ENCODE measurements around the gene GJA3. TPM values are rescaled to one million over a fixed set of nuclear protein-coding genes. Genes with fewer than 3 reads are reported as not detected.
"Not testable (repeated sequence)": the region's sequence is repeated elsewhere in the genome, so short reads cannot be mapped to it uniquely, and the experiment has no call there.

The GJA3 gene
- total RNA-seq, 1 donor from 2014 or later: 0.05 TPM

- intact Hi-C loops (cut with micrococcal nuclease): not testable (repeated sequence)
These were observed 7.6 kb downstream of the GJA3 start for GRCh38 chr13:20153290-20153689.

- intact Hi-C loops (cut with micrococcal nuclease): no loop called here
These were observed 9.2 kb downstream of the GJA3 start for GRCh38 chr13:20151612-20152011.

GRCh38 chr13:20151016-20151415 lies 9.8 kb downstream of the GJA3 start:
- intact Hi-C loops (cut with micrococcal nuclease): no loop called here

GRCh38 chr13:20150561-20150960 lies 10.3 kb downstream of the GJA3 start:
- intact Hi-C loops (cut with micrococcal nuclease): no loop called here

- intact Hi-C loops (cut with micrococcal nuclease): no loop called here
These were observed 11.1 kb downstream of the GJA3 start for GRCh38 chr13:20149762-20150161.

- intact Hi-C loops (cut with micrococcal nuclease): no loop called here
These were observed 12.2 kb downstream of the GJA3 start for GRCh38 chr13:20148501-20149183.

- intact Hi-C loops (cut with micrococcal nuclease): no loop called here
These were observed 14.5 kb downstream of the GJA3 start for GRCh38 chr13:20146381-20146780.

GRCh38 chr13:20145521-20145920 lies 15.3 kb downstream of the GJA3 start:
- intact Hi-C loops (cut with micrococcal nuclease): no loop called here

- intact Hi-C loops (cut with micrococcal nuclease): no loop called here
These were observed 16.6 kb downstream of the GJA3 start for GRCh38 chr13:20144141-20144850.

- intact Hi-C loops (cut with micrococcal nuclease): no loop called here
These were observed 17.8 kb downstream of the GJA3 start for GRCh38 chr13:20142927-20143480.

GRCh38 chr13:20142023-20142926 lies 18.6 kb downstream of the GJA3 start:
- intact Hi-C loops (cut with micrococcal nuclease): no loop called here

- intact Hi-C loops (cut with micrococcal nuclease): no loop called here
These were observed 19.4 kb downstream of the GJA3 start for GRCh38 chr13:20141238-20142022.

- intact Hi-C loops (cut with micrococcal nuclease): no loop called here
These were observed 20.4 kb downstream of the GJA3 start for GRCh38 chr13:20140487-20140886.

- intact Hi-C loops (cut with micrococcal nuclease): no loop called here
These were observed 23.0 kb downstream of the GJA3 start for GRCh38 chr13:20137875-20138274.

- intact Hi-C loops (cut with micrococcal nuclease): no loop called here
These were observed 23.8 kb downstream of the GJA3 start for GRCh38 chr13:20136781-20137703.

GRCh38 chr13:20134732-20135131 lies 26.1 kb downstream of the GJA3 start:
- intact Hi-C loops (cut with micrococcal nuclease): no loop called here

- intact Hi-C loops (cut with micrococcal nuclease): no loop called here
These were observed 28.7 kb downstream of the GJA3 start for GRCh38 chr13:20132052-20132634.

- intact Hi-C loops (cut with micrococcal nuclease): no loop called here
These were observed 29.6 kb downstream of the GJA3 start for GRCh38 chr13:20131057-20131832.

- intact Hi-C loops (cut with micrococcal nuclease): no loop called here
These were observed 30.2 kb downstream of the GJA3 start for GRCh38 chr13:20130652-20131051.

Measured in T-helper 1 cell treated with Interleukin-12 subunit alpha and Interleukin-12 subunit beta and Interleukin-4 antibody, amounts not matched to agents 30 ng/mL and 1 ng/mL, for 36 hours (primary cell).